Amniotic stem cell (primary cell): ENCODE data around the gene AKR1C1.
"Not testable (repeated sequence)": the region's sequence is repeated elsewhere in the genome, so short reads cannot be mapped to it uniquely, and the experiment has no call there.

Experiments used
- DNase-seq: peaks from one replicate; lab custom pipeline; 2025; lab: John Stamatoyannopoulos, UW

The AKR1C1 gene

DNA sequence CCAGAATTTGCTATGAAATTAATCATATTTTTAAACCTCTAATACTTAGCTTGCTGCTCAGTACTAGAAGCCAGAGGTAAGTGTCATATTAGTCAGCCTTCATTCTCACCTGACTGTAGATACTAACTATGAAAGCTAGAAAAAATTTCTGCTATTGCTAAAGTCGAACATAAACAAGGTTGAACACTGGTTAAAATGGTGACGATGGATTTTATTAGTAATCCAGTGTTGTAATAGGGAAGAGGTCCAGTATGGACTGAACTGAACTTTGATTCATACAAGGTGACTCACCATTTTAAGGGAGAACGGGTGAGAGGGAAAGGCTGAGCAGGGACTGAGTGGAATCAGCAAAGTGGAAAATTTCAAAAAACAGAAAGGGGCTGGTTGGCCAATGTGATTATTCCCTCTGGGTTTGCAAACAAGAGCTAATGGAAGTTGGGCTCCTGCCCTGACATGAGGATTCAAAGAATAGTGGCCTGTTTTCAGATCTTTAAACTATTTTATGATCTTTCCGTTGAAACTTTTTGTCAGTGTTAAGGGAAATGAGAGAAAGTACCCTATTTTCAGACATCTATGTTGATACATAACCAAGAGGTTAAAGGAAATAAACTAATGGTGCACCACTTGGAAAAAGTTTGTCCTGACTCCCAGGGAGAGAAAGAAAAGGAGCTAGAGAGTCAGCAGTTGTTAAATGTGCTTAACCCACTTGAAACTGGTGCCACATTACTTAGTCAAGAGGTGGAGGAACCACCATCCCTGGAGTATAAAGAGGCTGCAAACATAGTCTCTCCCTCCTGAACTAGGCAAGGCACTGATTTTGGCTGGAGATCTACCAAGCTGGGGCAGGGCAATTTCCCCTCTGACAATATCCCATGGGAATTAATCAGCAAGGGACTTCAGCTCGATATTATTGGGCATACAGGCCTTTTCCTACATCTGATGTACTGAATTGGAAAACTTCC, 15.3 kb upstream of the AKR1C1 start:
- DNase-seq: peak; percentile 44

- DNase-seq: not testable (repeated sequence)
Measured at GRCh38 chr10:4951512-4952162, 11.6 kb upstream of the AKR1C1 start.

GRCh38 chr10:4953405-4953804, 9.8 kb upstream of the AKR1C1 start:
- no peak for DNase-seq

DNA sequence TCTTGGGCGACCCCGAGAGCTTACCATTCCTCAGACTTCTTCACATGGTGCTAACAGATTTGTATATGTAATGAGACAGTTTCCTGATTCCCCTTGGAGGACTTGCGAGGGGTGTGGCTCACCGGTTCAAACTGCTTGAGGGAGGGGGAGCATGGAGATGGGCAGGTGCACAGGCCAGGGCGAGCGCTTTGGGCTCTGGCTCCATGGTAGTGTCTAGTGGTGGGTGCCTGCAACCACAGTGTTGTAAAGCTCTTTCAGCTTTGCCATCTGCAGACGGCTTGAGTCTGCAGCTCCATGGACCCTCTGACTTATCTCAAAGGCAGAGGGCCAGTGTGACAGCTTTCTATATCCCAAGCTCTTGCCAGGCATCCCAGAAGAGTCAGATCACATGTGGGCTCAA, 7.1 kb upstream of the AKR1C1 start:
- DNase-seq: not testable (repeated sequence)

DNA sequence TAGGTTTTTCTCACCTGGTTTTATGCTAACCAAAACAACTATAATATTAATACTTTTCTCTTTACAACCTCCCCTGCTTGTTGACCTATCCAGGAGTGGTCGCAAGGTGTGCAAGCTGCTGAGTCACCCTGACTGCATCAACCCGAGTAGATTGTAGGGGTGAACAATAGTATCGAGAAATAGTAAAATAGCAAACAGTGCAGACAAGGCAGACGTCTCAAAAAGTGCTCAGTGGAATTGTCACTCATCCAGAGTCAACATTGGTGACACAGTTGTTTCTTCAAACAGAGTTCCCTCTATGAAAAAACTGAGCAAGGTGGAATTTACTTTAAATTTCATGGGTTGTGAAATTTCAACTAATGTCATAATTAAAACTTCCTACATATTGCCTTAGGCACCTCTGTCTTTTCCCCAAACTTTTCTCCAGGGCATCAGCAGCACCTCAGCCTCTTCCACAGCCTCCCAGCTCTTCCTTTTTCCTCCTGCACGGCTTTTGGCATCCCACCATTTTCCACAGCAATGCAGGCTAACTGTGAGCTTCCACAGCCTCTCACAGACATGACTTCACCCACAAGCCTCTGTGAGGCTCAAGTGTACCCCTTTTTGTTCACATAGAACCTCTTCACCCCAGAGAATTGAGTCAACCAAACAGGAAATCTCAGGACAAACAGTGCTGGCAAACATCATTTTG, 6.1 kb upstream of the AKR1C1 start:
- DNase-seq: not testable (repeated sequence)

- not testable (repeated sequence) for DNase-seq
Measured at GRCh38 chr10:4961558-4961957, 1.7 kb upstream of the AKR1C1 start.

DNA sequence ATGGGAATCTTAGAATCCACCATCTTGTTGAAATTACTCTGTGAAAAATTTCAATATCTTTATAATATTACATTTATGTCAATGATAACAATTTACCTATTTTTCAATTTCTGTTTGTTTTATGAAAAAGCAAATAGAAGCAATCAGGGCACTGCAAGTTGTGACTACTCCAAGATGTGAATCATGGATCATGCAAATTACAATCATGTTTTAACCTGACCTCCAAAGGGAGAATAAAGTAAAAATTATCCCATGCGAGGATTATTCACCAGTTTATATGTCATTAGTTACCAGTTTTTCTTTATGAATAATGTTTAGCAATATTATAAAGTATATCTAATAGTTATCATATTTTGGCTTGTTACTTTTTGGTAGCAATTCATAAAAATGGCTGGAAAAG, 907 bp upstream of the AKR1C1 start:
- not testable (repeated sequence) for DNase-seq

DNA sequence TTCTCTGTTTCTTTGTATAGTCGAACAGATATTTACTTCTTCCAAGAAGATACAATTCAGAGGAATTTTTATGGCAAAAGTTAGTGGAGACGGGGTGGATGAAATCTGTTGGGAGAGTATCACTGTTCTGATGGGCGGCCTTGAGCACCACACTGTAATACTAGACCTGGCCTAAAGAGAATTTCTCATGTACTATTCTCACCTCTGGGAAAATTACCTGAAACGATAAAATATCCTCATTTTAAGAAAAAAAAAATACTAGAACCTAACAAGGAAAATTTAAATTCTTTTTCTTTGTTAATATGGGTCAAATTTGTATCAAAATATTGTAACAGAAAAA, 570 bp downstream of the AKR1C1 start:
- not testable (repeated sequence) for DNase-seq

- not testable (repeated sequence) for DNase-seq
Measured at GRCh38 chr10:4965763-4966162, 2.5 kb downstream of the AKR1C1 start.

DNA sequence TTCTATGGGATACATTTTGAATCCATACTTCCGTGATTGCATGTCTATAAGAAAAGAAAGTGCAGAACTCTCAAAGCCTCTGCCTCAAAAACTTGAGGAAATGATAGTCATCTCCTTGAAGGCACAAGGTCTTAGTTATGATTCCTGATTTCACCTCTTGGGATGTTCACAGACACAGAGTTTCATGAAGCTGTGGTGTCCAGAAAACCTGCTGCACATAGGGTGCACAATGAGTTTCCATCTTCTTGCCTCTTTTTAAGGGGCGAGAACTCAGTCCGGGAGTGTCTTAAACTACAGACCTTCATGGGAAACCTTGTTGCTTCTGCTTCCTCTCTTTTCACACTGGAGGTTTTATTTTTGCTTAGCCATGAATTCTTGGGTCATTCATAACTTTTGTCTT, 4.0 kb downstream of the AKR1C1 start:
- DNase-seq: not testable (repeated sequence)

DNA sequence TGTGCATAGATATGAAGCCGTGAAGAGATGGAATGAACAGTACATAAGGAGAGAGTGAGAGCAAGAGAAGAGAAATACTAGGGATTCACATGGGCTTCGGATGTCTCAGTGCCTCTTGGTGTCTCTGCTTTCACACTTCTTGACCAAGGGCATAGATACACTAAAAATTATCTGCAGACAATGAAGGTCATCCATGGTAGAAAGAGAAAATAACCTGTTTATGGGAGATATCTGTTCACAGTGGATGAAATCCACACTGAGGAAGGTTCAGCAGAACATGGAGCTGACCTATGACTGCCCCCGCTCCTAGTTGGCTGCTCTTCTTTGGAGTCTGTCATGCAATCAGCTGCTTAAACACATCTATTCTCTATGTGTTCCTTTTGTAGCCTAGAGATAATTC, 6.1 kb downstream of the AKR1C1 start:
- DNase-seq: not testable (repeated sequence)

GRCh38 chr10:4970362-4970761, 7.1 kb downstream of the AKR1C1 start:
- DNase-seq: not testable (repeated sequence)

DNA sequence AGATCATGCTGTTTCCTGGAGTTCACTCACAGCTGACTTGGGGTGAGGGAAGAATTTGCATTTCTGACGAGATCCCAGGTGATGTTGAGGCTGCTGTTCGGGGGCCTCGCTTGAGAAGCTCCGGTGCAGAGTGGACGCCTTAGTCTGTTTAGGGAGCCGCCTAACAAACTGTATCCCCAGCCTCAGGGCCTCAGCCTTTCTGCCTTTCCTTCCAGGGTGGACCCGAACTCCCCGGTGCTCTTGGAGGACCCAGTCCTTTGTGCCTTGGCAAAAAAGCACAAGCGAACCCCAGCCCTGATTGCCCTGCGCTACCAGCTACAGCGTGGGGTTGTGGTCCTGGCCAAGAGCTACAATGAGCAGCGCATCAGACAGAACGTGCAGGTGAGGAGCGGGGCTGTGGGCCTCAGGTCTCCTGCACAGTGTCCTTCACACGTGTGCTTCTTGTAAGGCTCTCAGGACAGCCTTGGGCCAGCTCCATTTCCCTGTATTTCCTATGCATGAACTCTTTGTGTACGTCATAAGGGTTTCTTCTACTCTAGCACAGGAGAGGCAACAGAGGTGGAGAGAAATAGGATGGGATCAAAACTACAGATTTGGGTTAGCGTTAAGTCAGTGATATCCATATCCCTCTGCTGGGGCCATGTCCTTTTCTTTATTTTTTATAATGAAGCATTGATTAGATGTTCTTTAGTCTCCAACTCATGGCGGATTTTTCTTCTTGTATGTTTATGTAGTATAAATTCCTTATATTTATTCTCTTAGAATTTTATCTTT, 9.3 kb downstream of the AKR1C1 start:
- not testable (repeated sequence) for DNase-seq

DNA sequence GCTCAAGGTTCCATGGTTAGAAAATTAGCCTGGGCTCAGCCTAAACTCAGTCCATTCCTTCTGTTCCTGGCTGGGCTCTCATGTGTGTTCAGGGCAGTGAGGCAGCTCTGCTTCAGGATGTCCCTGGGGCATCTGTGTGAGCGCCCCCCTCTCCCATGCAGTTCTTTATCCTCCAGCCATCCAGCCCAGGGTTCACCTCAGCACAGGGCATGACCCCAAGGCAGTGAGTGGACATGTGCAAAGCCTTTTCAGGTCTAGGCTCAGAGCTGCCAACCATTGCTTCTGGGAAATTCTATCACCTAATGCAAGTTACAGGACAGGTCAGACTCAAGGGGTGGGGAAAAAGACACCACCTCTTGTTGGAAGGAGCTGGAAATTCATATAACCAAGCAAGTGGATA, 10.1 kb downstream of the AKR1C1 start:
- not testable (repeated sequence) for DNase-seq

GRCh38 chr10:4974400-4974799, 11.2 kb downstream of the AKR1C1 start:
- DNase-seq: not testable (repeated sequence)

DNA sequence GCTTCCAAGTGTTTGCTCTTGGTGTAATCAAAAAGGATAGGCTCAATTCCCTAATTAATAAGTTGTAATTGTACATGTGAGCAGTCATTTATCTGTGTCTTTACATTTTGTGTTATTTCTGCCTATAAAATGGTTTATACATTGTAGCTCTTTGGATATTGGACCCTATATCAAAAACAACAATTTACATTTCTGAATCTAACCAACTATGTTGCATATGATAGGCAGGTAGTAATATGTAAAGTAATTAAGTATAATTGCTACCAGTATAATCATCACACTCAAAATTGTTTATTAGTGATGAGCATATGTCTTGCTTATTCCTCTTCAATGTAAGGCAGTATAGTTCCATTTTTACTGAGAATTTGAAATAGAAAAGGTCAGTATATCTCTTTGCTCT, 13.8 kb downstream of the AKR1C1 start:
- no peak for DNase-seq

DNA sequence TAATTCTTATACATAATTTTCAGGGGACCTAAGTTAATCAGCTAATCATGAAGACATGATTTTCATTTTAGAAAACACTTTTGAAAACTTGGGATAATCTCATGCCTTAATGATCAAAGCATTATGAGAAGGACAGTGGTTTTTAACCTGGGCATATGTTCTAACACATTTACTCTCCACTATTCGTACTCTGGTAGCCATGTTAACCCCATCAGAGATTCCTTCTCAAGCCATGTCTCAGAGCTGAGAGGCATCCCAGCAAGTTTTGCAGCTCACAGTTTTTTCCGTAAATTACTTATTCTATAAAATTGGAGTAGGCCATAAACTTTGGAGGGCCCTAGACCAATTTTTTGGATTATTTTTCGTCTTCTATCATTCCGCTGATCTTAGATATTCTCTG, 15.7 kb downstream of the AKR1C1 start:
- no peak for DNase-seq

DNA sequence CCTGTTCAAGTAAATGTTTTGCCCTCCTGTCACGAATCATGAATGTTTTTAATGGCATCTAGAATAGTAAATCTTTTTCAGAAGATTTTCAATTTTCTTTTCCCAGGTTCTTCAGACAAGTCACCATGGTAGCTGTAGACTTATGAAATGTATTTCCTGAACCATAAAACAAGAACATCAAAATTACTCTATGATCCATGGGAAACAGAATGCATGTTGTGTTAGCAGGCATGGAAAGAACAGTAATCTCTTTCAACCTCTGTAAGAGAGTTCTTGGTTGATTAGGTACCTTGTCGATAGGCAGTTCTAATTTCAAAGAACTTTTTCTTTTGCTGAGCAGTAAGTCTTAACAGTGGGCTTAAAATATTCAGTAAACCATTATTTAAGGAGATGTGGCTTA, 17.6 kb downstream of the AKR1C1 start:
- no peak for DNase-seq

DNA sequence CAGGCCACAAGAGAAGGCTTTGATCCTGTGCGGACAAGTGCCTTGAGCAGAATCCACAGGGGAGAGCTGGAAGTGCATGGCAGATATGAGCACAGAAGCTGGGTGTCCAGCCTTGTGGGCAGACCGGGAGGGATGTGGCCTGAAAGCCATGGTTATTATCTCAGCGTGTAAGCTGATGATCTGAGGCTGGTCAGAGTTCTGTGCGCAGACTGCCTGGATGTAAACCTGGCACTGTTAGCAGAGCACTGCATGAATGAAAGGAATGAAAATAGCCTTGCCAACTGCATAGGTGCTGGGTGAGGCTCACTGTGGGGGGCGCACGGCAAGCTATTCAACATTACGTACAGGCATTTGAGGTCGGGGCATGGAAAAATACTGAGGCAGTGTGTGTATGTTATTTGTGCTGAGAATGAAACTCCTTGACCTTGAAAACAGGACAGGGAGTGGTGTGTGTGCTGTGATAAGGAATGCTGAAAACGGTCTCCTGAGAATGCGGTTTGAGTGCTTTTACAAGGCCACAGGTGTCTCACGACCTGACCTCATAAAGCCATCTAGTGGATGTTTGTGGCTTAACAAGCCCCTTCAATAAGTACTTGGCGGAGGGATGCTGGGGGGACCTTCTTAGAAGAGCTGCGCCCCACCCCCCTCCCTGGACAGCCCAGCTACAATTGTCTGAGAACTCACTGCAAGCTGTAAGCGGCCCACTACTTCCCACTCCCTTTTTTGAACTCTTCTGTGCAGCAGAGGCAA, 18.7 kb downstream of the AKR1C1 start:
- DNase-seq: no peak

DNA sequence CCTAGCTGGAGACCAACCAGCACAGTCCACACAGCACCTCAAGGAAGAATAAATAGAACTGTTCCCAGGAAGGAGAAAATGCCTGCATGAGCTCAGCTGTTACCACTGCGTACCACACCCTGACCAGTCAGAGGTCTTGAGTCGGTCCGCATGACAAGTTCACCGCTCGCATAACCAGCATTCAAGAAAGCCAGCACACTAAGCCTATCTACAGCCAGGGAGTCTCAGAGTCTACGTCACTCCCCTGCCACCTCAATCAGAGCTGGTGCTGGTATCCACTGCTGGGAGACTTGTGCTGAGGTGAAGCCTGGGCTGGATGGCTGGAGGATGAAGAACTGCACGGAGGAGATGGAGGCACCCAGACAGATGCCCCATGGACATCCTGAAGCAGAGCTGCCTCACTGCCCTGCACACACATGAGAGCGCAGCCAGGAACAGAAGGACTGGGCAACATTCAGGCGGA, 19.6 kb downstream of the AKR1C1 start:
- DNase-seq: no peak

GRCh38 chr10:4983615-4984216, 20.5 kb downstream of the AKR1C1 start:
- no peak for DNase-seq
